Caco-2 (cell line): ENCODE data around the gene TNFAIP1. TPM values are rescaled to one million over a fixed set of nuclear protein-coding genes. Genes with fewer than 3 reads are reported as not detected.

Source experiments
- BruUV-seq: library from RNA; stranded (reverse); fragments of 400-500 nt; replicated peaks from 2 replicates; lab custom pipeline; 2021; lab: Mats Ljungman, UMichigan
- CTCF ChIA-PET: fragments of 300-600 bp; sonication (Branson Sonifier 250); formaldehyde crosslinking; loops from one replicate; lab custom pipeline; 2022; ENCODE audit warnings: antibody characterized with exemption; lab: Charles Lee
- POLR2A ChIA-PET: fragments of 300-600 bp; sonication (Branson Sonifier 250); formaldehyde crosslinking; loops from one replicate; lab custom pipeline; 2022; ENCODE audit warnings: antibody characterized with exemption; lab: Charles Lee
- DNase-seq, 2 experiments: peaks; one replicate each; pipeline versions ENCODE4 v3.0.0 to v3.0.0-alpha.2; 2020 to 2022
- H3K27me3 ChIP-seq: replicated peaks from 2 replicates; pipeline ENCODE4 v1.6.0; 2011; ENCODE audit warnings: low read length; ENCODE audit not compliant: control insufficient read depth, insufficient read depth
- H3K36me3 ChIP-seq: 2 replicates; pipeline ENCODE4 v1.5.1; 2011; ENCODE audit warnings: low read length; ENCODE audit not compliant: control insufficient read depth, insufficient read depth
- H3K4me1 ChIP-seq: fragments of 250-450 bp; sonication (Bioruptor Pico); 2 replicates; pipeline ENCODE4 v1.5.1; 2020; ENCODE audit warnings: mild to moderate bottlenecking
- H3K4me3 ChIP-seq: 2 replicates; pipeline ENCODE4 v1.5.1; 2011; ENCODE audit warnings: low read depth, mild to moderate bottlenecking, control low read depth, low read length
- H3K9me3 ChIP-seq: fragments of 250-450 bp; sonication (Bioruptor Pico); 2 replicates; pipeline ENCODE4 v1.5.1; 2020; ENCODE audit warnings: mild to moderate bottlenecking, moderate library complexity
- H3K27ac Mint-ChIP-seq: one replicate; pipeline ENCODE4 v1.8.0; 2022; ENCODE audit warnings: mixed read lengths; ENCODE audit not compliant: unreplicated experiment
- H3K27me3 Mint-ChIP-seq: one replicate; pipeline ENCODE4 v1.8.0; 2022; ENCODE audit warnings: mixed read lengths; ENCODE audit not compliant: insufficient read depth, unreplicated experiment
- H3K36me3 Mint-ChIP-seq: one replicate; pipeline ENCODE4 v1.8.0; 2022; ENCODE audit warnings: mild to moderate bottlenecking, mixed read lengths; ENCODE audit not compliant: insufficient read depth, unreplicated experiment
- H3K4me1 Mint-ChIP-seq: one replicate; pipeline ENCODE4 v1.8.0; 2022; ENCODE audit warnings: low read depth, mixed read lengths; ENCODE audit not compliant: unreplicated experiment
- H3K4me3 Mint-ChIP-seq: one replicate; pipeline ENCODE4 v1.8.0; 2022; ENCODE audit warnings: mild to moderate bottlenecking, moderate library complexity, mixed read lengths; ENCODE audit not compliant: unreplicated experiment
- H3K9me3 Mint-ChIP-seq: one replicate; pipeline ENCODE4 v1.8.0; 2022; ENCODE audit warnings: mixed read lengths; ENCODE audit not compliant: unreplicated experiment
- CTCF ChIP-seq, 2 experiments: fragments of 200-600 bp in 1 of 2; IDR thresholded peaks; 1 replicate in 1 of 2; 2 replicates in 1 of 2; pipeline versions ENCODE4 v1.5.1 to v1.8.0; 2011 to 2022; ENCODE audit warnings: antibody characterized with exemption in 1 of 2, control low read depth in 1 of 2, inconsistent platforms in 1 of 2, low read depth in 1 of 2, low read length in 1 of 2, mild to moderate bottlenecking in 1 of 2, moderate library complexity in 1 of 2; ENCODE audit not compliant: insufficient read depth in 1 of 2, severe bottlenecking in 1 of 2, unreplicated experiment in 1 of 2
- intact Hi-C: fragments of 100-400 bp; cut with micrococcal nuclease; formaldehyde crosslinking; loops from one replicate; pipeline ENCODE4 v1.10.0; 2022; ENCODE audit not compliant: unreplicated experiment
- total RNA-seq: library from RNA; stranded (reverse); gene quantifications from 2 replicates; pipeline ENCODE4 v1.2.3, GENCODE V29; 2022

The TNFAIP1 gene
- total RNA-seq, 1 experiment from 2014 or later, result 105 TPM

GRCh38 chr17:28317966-28318758, 17.4 kb upstream of the TNFAIP1 start:
- peaks cover 26% of the 10 kb centered on the region for H3K36me3 Mint-ChIP-seq
- Histone ChIP-seq H3K4me1 (peaks cover 16% of the 10 kb centered on the region), H3K36me3 (peaks cover 1% of the 10 kb centered on the region; the same call in 1 of the 2 replicates), H3K27me3 (no peaks in the 10 kb centered on the region), H3K4me3 (peak overlapping the region; percentile 67), H3K9me3 (no peaks in the 10 kb centered on the region)
- POLR2A ChIA-PET, result interaction anchor here (0.6 to 4.6 kb wide), 10 partner anchors 17 to 783 kb away, joined by 3 to 75 read pairs (median 3); partner anchors contain the start of genes IFT20, POLDIP2, TNFAIP1 and VTN
- peaks cover 46% of the 10 kb centered on the region for H3K4me1 Mint-ChIP-seq
- peak overlapping the region; percentile 43 for H3K27ac Mint-ChIP-seq
- peak overlapping the region; percentile 76 for H3K4me3 Mint-ChIP-seq
- TSS peak; percentile 94 for BruUV-seq
- H3K27me3 Mint-ChIP-seq, result no peaks in the 10 kb centered on the region
- peak; percentile 70 to 75 for DNase-seq
- peak in 1 of 2 experiments; percentile 30 for TF ChIP-seq CTCF (IDR thresholded peaks at IDR 0.05; ENCODE audit: insufficient read depth in 1 of 2, low read depth in 1 of 2, low read length in 1 of 2, severe bottlenecking in 1 of 2, unreplicated experiment in 1 of 2)
- CTCF ChIA-PET, result interaction anchor here (0.6 to 3.5 kb wide), 11 partner anchors 14 to 425 kb away, joined by 3 to 34 read pairs (median 4); partner anchors contain the start of genes IFT20, POLDIP2, TNFAIP1 and VTN
- intact Hi-C loops, result no loop called here
- H3K9me3 Mint-ChIP-seq, result no peaks in the 10 kb centered on the region

DNA sequence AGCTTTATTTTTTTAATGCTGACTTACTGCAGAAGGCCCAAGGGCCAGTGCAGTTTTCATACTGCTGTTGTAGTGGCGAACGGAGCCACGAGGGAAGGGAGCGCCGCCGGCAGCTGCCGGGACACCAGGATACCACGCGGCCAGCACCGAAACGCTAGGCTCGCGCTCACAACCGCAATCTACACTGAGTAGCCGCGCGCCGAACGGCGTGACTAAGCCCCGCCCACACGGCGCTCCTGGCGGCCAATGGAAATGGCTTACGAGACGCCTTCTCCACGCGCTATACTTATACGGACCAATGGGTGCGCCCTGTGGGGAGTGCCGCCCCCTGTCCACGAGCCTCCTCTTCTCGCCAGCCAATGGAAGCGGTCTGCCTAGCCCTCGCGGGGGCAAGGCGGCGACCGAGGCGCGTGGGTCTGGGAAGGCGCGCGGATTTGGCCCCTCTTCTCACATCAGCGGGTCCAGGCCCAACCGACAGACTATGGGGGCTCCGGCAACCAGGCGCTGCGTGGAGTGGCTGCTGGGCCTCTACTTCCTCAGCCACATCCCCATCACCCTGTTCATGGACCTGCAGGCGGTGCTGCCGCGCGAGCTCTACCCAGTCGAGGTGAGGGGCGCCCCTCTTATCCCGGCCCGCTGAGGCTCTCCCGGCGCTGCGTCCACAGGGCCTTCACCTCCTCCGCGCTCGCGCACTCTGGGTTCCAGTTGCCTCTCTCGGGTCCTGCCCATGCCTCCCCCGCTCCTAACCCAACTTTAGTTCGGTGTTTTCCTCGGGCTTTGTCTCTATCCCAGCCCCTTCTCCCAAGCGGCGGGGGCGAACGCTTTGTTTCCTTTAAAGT, 16.6 kb upstream of the TNFAIP1 start, which contains the start of gene TMEM97:
TSS of gene TMEM97 (plus strand) at position 442 of the 839 bp plus-strand sequence. CDS start at position 482, 40 bp downstream.
- DNase-seq, result peak; percentile 100
- peaks cover 49% of the 10 kb centered on the region for H3K4me1 Mint-ChIP-seq
- POLR2A ChIA-PET, result interaction anchor here (0.5 to 4.6 kb wide), 16 partner anchors 11 to 784 kb away, joined by 3 to 75 read pairs (median 4); partner anchors contain the start of genes IFT20, POLDIP2, TNFAIP1 and VTN
- Histone ChIP-seq H3K9me3 (no peaks in the 10 kb centered on the region), H3K36me3 (peaks cover 1% of the 10 kb centered on the region; the same call in 1 of the 2 replicates), H3K27me3 (no peaks in the 10 kb centered on the region), H3K4me1 (peaks cover 22% of the 10 kb centered on the region), H3K4me3 (peak within 1 kb of the TSS; percentile 67)
- CTCF ChIA-PET, result interaction anchor here (0.6 to 3.5 kb wide), 14 partner anchors 10 to 278 kb away, joined by 3 to 34 read pairs (median 4); partner anchors contain the start of genes IFT20, TNFAIP1 and VTN
- peaks cover 26% of the 10 kb centered on the region for H3K36me3 Mint-ChIP-seq
- peak within 1 kb of the TSS; percentile 43 for H3K27ac Mint-ChIP-seq
- no peaks in the 10 kb centered on the region for H3K9me3 Mint-ChIP-seq
- H3K27me3 Mint-ChIP-seq, result no peaks in the 10 kb centered on the region
- TF ChIP-seq CTCF (IDR thresholded peaks at IDR 0.05; ENCODE audit: insufficient read depth in 1 of 2, low read depth in 1 of 2, low read length in 1 of 2, severe bottlenecking in 1 of 2, unreplicated experiment in 1 of 2), result peak; percentile 7 to 33
- intact Hi-C loops, result no loop called here
- H3K4me3 Mint-ChIP-seq, result peak within 1 kb of the TSS; percentile 76
- BruUV-seq, result no TSS peak
